GM23248 (cell line): ENCODE data around the gene TXNIP.

Source experiments
- EZH2 ChIP-seq: fragments of 200-600 bp; sonication (generic); IDR thresholded peaks from 2 replicates; pipeline ENCODE4 v1.6.1; 2018; ENCODE audit warnings: antibody characterized with exemption, mild to moderate bottlenecking; ENCODE audit not compliant: insufficient read depth, poor library complexity, severe bottlenecking
- EZH2phosphoT487 ChIP-seq: fragments of 200-600 bp; sonication (generic); IDR thresholded peaks from 2 replicates; pipeline ENCODE4 v1.6.1; 2018; ENCODE audit warnings: antibody characterized with exemption, moderate library complexity, mild to moderate bottlenecking, low read depth; ENCODE audit not compliant: insufficient read depth

DNA sequence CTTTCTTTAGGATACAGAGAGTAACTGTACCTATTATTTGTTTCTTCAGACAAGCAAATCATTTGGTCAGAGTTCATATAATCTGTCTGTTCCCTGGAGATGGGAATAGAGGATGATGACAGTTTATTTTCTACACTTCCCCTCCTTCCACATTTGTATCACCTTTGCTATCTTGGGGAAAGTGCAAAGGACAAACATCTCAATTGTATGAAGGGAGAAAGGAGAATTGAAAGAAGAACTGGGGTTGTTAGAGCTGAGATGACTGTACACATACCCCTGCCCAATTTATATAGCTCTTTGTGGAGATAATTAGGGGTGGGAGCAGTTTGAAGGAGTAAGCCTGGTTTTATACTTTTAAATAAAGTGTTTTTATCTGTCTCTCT lies 17.9 kb downstream of the TXNIP start:
- no peak for TF ChIP-seq EZH2
- TF ChIP-seq EZH2phosphoT487, result no peak
